Inflammatory macrophage treated with lipopolysaccharide for 4 hours (primary cell): ENCODE data around the gene RFTN1.
A peak's percentile ranks its signal among the peaks of the same experiment; 100 is the strongest.
"Not testable (repeated sequence)": the region's sequence is repeated elsewhere in the genome, so short reads cannot be mapped to it uniquely, and the experiment has no call there.

Experiments used
- DNase-seq: peaks from one replicate; pipeline ENCODE4 v3.0.0-alpha.2; 2020

RFTN1 gene

GRCh38 chr3:16319307-16319706 is 194.2 kb downstream of the RFTN1 start:
- no peak for DNase-seq

- DNase-seq: peak; percentile 67
Observed at GRCh38 chr3:16318176-16318575, 195.3 kb downstream of the RFTN1 start.

GRCh38 chr3:16317561-16317945 is 195.9 kb downstream of the RFTN1 start:
- no peak for DNase-seq

GRCh38 chr3:16316847-16317560 is 196.5 kb downstream of the RFTN1 start:
- no peak for DNase-seq

- no peak for DNase-seq
Observed at GRCh38 chr3:16316396-16316795, 197.1 kb downstream of the RFTN1 start.

DNA sequence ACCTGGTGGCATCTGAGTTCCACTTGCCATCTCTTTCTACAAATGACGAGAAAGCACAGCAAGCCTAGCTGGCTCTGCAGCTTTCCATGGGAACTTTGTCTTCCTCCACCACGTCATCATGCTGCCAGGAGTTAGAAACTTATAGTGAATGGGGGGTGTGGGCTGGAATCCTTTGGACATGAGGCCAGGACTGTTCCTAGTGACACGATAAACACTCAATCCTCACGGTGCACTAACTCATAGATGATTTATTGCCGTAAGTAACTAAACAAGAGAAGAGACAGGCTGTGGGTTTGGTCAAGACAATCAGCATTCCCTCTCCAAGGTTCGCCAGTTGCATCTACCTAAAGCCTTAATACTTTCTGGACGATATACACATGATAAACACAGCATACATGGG is 197.9 kb downstream of the RFTN1 start:
- no peak for DNase-seq

- no peak for DNase-seq
Observed at GRCh38 chr3:16313886-16314645, 199.4 kb downstream of the RFTN1 start.

- DNase-seq: no peak
Observed at GRCh38 chr3:16311960-16312451, 201.5 kb downstream of the RFTN1 start.

- not testable (repeated sequence) for DNase-seq
Observed at GRCh38 chr3:16310486-16310885, 203.0 kb downstream of the RFTN1 start.

GRCh38 chr3:16309558-16309957 is 203.9 kb downstream of the RFTN1 start:
- DNase-seq: peak; percentile 42

DNA sequence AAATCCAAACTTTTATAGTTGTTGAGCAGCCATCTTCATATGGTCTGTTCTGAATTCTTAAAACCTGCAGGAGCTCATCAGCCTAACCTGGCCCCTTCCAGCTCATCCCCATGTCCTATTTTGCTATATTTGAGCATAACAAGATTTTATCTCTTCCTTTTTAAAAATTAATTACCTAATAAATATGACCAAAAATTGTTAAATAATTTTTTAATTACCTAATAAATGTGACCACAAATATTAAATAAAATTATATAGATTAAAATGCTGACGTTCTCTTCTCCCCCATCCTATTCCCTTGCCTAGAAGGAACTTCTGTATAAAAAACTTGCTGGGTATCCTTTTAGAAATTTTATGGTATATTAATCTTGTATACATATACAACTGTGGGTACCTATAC is 204.8 kb downstream of the RFTN1 start:
- no peak for DNase-seq

- no peak for DNase-seq
Observed at GRCh38 chr3:16307832-16308531, 205.5 kb downstream of the RFTN1 start.

- no peak for DNase-seq
Observed at GRCh38 chr3:16305111-16305541, 208.4 kb downstream of the RFTN1 start.

DNA sequence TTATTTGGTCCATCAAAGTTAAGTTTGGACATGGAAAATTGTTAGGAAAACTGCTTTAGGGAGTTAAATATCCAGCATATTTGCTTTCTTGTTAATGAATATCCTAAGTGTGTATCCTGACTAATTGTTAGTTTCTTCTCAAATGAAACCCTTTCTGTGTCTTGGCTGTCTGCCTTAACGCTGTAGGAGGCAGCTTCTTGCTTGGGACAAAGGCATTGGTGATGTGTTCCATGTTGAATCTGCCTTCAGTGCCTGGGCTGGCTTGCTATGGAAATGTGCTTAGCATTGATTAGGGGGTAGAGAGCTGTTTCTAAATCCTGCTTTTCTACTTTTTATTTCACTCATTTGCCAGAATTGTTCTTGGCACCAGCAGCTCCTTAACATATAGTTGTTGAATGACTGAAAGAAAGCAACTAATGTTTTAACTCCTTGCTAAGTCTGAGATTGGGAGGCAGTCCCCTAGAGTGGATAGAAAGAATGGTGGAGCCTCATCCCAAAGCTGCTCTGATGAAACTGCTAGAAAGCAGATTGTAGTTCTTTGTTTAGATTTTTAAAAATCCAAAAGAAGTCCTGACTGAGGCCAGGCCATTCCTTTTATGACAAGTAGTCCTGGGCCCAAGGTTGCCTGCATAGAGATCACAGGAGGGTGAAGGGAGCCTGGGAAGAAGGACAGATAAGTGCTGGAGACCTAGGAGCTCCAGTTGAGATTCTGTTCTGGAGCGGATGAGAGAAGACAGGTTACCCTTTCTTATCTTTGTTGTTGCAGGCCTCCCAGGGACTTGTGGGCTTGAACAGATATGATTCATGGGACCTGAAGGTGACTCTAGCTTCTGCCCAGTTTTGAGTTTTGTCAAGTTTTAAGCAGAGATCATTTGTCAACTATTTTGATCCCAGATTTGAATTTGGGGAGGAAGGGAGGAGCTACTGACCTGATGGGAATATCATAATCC is 209.2 kb downstream of the RFTN1 start:
- no peak for DNase-seq

DNA sequence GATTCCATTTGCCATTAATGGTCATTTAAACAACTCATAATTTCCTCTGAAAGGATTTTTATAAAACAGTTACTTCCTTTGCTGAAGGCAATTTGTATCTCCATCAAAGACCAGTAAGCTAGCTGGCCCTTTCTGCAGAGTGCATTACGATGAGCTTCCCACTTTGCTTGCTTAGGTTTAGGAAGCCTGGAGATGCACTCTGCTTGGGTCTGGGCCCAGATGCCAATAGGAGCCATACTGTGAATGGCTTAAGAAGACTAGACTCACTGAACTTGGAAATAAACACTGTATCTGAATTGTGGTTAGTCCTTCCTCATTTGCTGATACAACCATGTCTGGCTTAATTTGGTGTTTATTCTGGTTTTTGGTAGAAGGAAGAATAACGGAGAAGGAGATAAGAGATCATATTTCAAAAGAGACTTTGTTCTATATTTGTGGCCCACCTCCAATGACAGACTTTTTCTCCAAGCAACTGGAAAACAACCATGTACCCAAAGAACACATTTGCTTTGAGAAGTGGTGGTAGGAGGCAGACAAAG is 210.4 kb downstream of the RFTN1 start:
- no peak for DNase-seq

- DNase-seq: no peak
Observed at GRCh38 chr3:16302082-16302631, 211.3 kb downstream of the RFTN1 start.

GRCh38 chr3:16301507-16301906 is 212.0 kb downstream of the RFTN1 start:
- DNase-seq: no peak

GRCh38 chr3:16300881-16301359 is 212.6 kb downstream of the RFTN1 start:
- DNase-seq: no peak

DNA sequence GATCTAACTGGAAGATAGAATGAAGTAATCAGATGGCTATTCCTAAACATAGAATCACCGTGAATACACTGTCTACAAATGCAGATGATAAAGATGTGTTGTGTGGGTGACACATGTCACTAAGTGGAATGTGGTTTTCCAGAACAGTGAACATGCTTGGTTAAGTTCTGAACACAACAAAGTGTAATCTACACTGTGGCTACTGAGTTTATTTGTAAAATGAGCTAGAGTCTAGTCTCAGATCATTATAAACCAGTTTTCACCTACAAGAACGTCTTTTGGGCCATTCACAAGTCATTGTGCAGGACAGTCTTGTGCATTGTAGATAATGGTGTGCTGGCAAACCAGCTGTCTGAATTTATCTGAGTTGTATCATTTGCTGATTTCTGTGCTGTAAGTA is 213.2 kb downstream of the RFTN1 start:
- DNase-seq: no peak

GRCh38 chr3:16299746-16300145 is 213.8 kb downstream of the RFTN1 start:
- DNase-seq: no peak

DNA sequence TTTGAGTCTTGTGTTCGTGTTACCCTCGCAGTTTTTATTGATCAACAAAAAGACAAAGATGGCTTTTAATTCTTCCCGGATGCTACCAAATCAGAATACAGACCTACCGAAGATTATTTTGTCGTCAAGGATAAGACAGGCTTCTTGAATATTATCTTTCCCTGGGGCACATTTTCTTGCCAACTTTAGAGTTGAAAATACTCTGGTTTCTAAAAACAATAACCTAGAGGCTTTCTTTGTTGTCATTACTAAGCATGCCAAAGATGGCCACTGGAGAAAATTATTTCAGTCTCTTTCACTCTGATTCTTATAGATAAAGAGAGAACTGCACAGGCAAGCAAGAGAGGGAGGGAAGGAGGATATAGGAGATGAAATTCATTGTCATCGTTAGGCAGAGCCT is 214.6 kb downstream of the RFTN1 start:
- no peak for DNase-seq
